NCI-H1417 treated with DMSO at 0.1 percent for 48 hours (cell line): Measurements from ENCODE around the gene LACTB.
A peak's percentile ranks its signal among the peaks of the same experiment; 100 is the strongest.

ENCODE experiments used
- DNase-seq: peaks from one replicate; lab custom pipeline; 2025; lab: John Stamatoyannopoulos, UW

The LACTB gene

GRCh38 chr15:63172851-63173451, 51.3 kb downstream of the LACTB start:
- no peak for DNase-seq

GRCh38 chr15:63176302-63176701, 54.6 kb downstream of the LACTB start:
- DNase-seq: no peak

GRCh38 chr15:63178034-63178433, 56.4 kb downstream of the LACTB start:
- peak; percentile 41 for DNase-seq

- no peak for DNase-seq
These were observed 59.1 kb downstream of the LACTB start for GRCh38 chr15:63180746-63181145.

- no peak for DNase-seq
These were observed 60.0 kb downstream of the LACTB start for GRCh38 chr15:63181648-63182047.

GRCh38 chr15:63185206-63185605, 63.5 kb downstream of the LACTB start:
- no peak for DNase-seq

- no peak for DNase-seq
These were observed 64.4 kb downstream of the LACTB start for GRCh38 chr15:63186065-63186464.

- no peak for DNase-seq
These were observed 66.0 kb downstream of the LACTB start for GRCh38 chr15:63187589-63188226.

GRCh38 chr15:63188247-63188925, 66.7 kb downstream of the LACTB start:
- DNase-seq: no peak

GRCh38 chr15:63188926-63189871, 67.5 kb downstream of the LACTB start, which contains the start of gene RAB8B:
RAB8B (plus strand) TSS chr15:63189606; CDS start chr15:63189625, 19 bp downstream.
- DNase-seq: peak; percentile 83

GRCh38 chr15:63189941-63190768, 68.5 kb downstream of the LACTB start:
- DNase-seq: no peak

- no peak for DNase-seq
These were observed 69.3 kb downstream of the LACTB start for GRCh38 chr15:63190769-63191649.
